Measurements from ENCODE around the gene DENND6B. TPM values are rescaled to one million over a fixed set of nuclear protein-coding genes. Genes with fewer than 3 reads are reported as not detected.

DENND6B gene
- total and polyA plus RNA-seq, 2 experiments from 2014 or later, result 0.71 to 1.3 TPM

DNA sequence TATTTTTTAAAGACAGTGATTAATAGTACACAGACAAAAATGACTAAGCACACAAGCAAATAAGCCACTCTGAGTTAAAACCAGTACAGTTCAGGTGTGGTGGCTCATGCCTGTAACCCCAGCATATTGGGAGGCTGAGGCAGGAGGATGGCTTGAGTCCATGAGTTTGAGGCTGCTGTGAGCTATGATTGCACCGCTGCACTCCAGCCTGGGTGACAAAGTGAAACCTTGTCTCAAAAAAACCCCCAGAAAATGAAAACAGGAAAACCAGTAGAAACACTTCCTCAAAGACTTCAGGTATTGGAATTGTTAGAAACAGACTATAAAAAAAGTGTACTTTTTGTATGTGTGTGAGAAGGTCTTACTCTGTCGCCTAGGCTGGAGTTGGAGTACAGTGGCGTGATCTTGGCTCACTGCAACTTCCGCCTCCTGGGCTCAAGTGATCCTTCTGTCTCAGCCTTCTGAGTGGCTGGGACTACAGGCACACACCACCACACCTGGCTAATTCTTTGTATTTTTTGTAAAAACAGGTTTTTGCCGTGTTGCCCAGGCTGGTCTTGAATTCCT lies 49.4 kb upstream of the DENND6B start:
- H3K36me3 ChIP-seq (ENCODE audit: insufficient read depth), result peaks cover 7% of the 10 kb centered on the region
- H3K4me1 Mint-ChIP-seq, result no peaks in the 10 kb centered on the region
- no peak for ATAC-seq
- DNase-seq (ENCODE audit: low spot score), result no peak
- no peak overlapping the region for H3K27ac Mint-ChIP-seq
- H3K27me3 Mint-ChIP-seq (ENCODE audit: insufficient read depth, low read depth, poor library complexity), result peaks cover 4% of the 10 kb centered on the region
- 0 out of 2 replicates have a peak, but pooled peaks cover 2% of the 10 kb centered on the region for H3F3A ChIP-seq (replicated peaks; ENCODE audit: low read depth)
- no peak overlapping the region for H3K27ac ChIP-seq (ENCODE audit: low read depth)
- peaks cover 8% of the 10 kb centered on the region; the same call in 1 of the 2 replicates for H4K20me1 ChIP-seq (replicated peaks; ENCODE audit: insufficient read depth)
- TF ChIP-seq, protein P1, sequence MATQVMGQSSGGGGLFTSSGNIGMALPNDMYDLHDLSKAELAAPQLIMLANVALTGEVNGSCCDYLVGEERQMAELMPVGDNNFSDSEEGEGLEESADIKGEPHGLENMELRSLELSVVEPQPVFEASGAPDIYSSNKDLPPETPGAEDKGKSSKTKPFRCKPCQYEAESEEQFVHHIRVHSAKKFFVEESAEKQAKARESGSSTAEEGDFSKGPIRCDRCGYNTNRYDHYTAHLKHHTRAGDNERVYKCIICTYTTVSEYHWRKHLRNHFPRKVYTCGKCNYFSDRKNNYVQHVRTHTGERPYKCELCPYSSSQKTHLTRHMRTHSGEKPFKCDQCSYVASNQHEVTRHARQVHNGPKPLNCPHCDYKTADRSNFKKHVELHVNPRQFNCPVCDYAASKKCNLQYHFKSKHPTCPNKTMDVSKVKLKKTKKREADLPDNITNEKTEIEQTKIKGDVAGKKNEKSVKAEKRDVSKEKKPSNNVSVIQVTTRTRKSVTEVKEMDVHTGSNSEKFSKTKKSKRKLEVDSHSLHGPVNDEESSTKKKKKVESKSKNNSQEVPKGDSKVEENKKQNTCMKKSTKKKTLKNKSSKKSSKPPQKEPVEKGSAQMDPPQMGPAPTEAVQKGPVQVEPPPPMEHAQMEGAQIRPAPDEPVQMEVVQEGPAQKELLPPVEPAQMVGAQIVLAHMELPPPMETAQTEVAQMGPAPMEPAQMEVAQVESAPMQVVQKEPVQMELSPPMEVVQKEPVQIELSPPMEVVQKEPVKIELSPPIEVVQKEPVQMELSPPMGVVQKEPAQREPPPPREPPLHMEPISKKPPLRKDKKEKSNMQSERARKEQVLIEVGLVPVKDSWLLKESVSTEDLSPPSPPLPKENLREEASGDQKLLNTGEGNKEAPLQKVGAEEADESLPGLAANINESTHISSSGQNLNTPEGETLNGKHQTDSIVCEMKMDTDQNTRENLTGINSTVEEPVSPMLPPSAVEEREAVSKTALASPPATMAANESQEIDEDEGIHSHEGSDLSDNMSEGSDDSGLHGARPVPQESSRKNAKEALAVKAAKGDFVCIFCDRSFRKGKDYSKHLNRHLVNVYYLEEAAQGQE (IDR thresholded peaks at IDR 0.05; ENCODE audit: unreplicated experiment), result no peak
- no peaks in the 10 kb centered on the region for H3K27me3 ChIP-seq (ENCODE audit: insufficient read depth)
- no peak overlapping the region for H3K4me3 ChIP-seq
- no peaks in the 10 kb centered on the region for H3K79me2 ChIP-seq (replicated peaks; ENCODE audit: insufficient read depth)
- H2AFZ ChIP-seq, result no peak overlapping the region
- no peaks in the 10 kb centered on the region for H3K9me2 ChIP-seq (ENCODE audit: insufficient read depth)
- H3K4me3 Mint-ChIP-seq, result no peak overlapping the region
- H3K9me3 Mint-ChIP-seq, result no peaks in the 10 kb centered on the region
- no peak overlapping the region for H3K4me2 ChIP-seq
- H3K36me3 Mint-ChIP-seq (ENCODE audit: low read depth), result peaks cover 61% of the 10 kb centered on the region
- no peaks in the 10 kb centered on the region for H3K4me1 ChIP-seq (ENCODE audit: insufficient read depth)

DNA sequence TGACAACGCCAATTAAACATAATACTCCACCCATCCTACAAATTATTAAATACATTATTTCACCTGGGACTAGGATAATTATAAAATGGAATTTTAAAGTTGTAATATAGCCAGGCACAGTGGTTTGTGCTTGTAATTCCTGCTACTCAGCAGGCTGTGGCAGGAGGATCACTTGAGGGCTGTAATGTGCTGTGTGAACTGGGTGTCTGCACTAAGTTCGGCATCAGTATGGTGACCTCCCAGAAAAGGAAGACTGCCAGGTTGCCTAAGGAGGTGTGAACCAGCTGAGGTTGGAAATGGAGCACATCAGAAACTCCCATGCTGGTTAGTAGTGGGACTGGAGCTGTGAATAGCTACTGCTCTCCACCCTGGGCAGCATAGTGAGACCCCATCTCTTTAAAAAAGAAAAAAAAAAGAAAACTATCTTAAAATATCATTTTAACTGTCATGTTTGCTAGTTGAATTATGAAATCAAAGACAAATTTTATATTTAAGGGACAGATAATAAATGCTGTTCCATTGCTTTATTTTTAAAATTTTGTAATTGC lies 44.4 kb upstream of the DENND6B start:
- Histone ChIP-seq H3K4me1 (ENCODE audit: insufficient read depth) (no peaks in the 10 kb centered on the region), H3K4me3 (no peak overlapping the region), H2AFZ (no peak overlapping the region), H3K27ac (ENCODE audit: low read depth) (no peak overlapping the region), H3F3A (replicated peaks; ENCODE audit: low read depth) (0 out of 2 replicates have a peak, but pooled peaks cover 2% of the 10 kb centered on the region), H4K20me1 (replicated peaks; ENCODE audit: insufficient read depth) (peaks cover 23% of the 10 kb centered on the region), H3K36me3 (ENCODE audit: insufficient read depth) (peaks cover 7% of the 10 kb centered on the region), H3K9me2 (ENCODE audit: insufficient read depth) (no peaks in the 10 kb centered on the region), H3K27me3 (ENCODE audit: insufficient read depth) (no peaks in the 10 kb centered on the region), H3K79me2 (replicated peaks; ENCODE audit: insufficient read depth) (peaks cover 16% of the 10 kb centered on the region), H3K4me2 (no peak overlapping the region)
- peaks cover 2% of the 10 kb centered on the region for H3K27me3 Mint-ChIP-seq (ENCODE audit: insufficient read depth, low read depth, poor library complexity)
- no peaks in the 10 kb centered on the region for H3K9me3 Mint-ChIP-seq
- no peak overlapping the region for H3K27ac Mint-ChIP-seq
- no peak overlapping the region for H3K4me3 Mint-ChIP-seq
- peaks cover 43% of the 10 kb centered on the region for H3K36me3 Mint-ChIP-seq (ENCODE audit: low read depth)
- no peaks in the 10 kb centered on the region for H3K4me1 Mint-ChIP-seq
- no peak for ATAC-seq
- DNase-seq (ENCODE audit: low spot score), result no peak
- TF ChIP-seq POLR2AphosphoS5 (IDR thresholded peaks at IDR 0.05; ENCODE audit: low read depth), result no peak
- TF ChIP-seq, protein P2, sequence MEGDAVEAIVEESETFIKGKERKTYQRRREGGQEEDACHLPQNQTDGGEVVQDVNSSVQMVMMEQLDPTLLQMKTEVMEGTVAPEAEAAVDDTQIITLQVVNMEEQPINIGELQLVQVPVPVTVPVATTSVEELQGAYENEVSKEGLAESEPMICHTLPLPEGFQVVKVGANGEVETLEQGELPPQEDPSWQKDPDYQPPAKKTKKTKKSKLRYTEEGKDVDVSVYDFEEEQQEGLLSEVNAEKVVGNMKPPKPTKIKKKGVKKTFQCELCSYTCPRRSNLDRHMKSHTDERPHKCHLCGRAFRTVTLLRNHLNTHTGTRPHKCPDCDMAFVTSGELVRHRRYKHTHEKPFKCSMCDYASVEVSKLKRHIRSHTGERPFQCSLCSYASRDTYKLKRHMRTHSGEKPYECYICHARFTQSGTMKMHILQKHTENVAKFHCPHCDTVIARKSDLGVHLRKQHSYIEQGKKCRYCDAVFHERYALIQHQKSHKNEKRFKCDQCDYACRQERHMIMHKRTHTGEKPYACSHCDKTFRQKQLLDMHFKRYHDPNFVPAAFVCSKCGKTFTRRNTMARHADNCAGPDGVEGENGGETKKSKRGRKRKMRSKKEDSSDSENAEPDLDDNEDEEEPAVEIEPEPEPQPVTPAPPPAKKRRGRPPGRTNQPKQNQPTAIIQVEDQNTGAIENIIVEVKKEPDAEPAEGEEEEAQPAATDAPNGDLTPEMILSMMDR (conservative IDR thresholded peaks at IDR 0.05; ENCODE audit: low read depth in 2 of 2), result no peak
- TF ChIP-seq, protein P1 (IDR thresholded peaks at IDR 0.05; ENCODE audit: unreplicated experiment), result no peak
- TF ChIP-seq, protein P3, sequence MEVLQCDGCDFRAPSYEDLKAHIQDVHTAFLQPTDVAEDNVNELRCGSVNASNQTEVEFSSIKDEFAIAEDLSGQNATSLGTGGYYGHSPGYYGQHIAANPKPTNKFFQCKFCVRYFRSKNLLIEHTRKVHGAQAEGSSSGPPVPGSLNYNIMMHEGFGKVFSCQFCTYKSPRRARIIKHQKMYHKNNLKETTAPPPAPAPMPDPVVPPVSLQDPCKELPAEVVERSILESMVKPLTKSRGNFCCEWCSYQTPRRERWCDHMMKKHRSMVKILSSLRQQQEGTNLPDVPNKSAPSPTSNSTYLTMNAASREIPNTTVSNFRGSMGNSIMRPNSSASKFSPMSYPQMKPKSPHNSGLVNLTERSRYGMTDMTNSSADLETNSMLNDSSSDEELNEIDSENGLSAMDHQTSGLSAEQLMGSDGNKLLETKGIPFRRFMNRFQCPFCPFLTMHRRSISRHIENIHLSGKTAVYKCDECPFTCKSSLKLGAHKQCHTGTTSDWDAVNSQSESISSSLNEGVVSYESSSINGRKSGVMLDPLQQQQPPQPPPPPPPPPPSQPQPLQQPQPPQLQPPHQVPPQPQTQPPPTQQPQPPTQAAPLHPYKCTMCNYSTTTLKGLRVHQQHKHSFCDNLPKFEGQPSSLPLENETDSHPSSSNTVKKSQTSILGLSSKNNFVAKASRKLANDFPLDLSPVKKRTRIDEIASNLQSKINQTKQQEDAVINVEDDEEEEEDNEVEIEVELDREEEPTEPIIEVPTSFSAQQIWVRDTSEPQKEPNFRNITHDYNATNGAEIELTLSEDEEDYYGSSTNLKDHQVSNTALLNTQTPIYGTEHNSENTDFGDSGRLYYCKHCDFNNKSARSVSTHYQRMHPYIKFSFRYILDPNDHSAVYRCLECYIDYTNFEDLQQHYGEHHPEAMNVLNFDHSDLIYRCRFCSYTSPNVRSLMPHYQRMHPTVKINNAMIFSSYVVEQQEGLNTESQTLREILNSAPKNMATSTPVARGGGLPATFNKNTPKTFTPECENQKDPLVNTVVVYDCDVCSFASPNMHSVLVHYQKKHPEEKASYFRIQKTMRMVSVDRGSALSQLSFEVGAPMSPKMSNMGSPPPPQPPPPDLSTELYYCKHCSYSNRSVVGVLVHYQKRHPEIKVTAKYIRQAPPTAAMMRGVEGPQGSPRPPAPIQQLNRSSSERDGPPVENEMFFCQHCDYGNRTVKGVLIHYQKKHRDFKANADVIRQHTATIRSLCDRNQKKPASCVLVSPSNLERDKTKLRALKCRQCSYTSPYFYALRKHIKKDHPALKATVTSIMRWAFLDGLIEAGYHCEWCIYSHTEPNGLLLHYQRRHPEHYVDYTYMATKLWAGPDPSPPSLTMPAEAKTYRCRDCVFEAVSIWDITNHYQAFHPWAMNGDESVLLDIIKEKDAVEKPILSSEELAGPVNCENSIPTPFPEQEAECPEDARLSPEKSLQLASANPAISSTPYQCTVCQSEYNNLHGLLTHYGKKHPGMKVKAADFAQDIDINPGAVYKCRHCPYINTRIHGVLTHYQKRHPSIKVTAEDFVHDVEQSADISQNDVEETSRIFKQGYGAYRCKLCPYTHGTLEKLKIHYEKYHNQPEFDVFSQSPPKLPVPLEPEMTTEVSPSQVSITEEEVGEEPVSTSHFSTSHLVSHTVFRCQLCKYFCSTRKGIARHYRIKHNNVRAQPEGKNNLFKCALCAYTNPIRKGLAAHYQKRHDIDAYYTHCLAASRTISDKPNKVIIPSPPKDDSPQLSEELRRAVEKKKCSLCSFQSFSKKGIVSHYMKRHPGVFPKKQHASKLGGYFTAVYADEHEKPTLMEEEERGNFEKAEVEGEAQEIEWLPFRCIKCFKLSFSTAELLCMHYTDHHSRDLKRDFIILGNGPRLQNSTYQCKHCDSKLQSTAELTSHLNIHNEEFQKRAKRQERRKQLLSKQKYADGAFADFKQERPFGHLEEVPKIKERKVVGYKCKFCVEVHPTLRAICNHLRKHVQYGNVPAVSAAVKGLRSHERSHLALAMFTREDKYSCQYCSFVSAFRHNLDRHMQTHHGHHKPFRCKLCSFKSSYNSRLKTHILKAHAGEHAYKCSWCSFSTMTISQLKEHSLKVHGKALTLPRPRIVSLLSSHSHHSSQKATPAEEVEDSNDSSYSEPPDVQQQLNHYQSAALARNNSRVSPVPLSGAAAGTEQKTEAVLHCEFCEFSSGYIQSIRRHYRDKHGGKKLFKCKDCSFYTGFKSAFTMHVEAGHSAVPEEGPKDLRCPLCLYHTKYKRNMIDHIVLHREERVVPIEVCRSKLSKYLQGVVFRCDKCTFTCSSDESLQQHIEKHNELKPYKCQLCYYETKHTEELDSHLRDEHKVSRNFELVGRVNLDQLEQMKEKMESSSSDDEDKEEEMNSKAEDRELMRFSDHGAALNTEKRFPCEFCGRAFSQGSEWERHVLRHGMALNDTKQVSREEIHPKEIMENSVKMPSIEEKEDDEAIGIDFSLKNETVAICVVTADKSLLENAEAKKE (CRISPR knock-in tag; IDR thresholded peaks at IDR 0.05), result no peak

Data from GM23338 (cell line).